Measurements from ENCODE around the gene MATN1. TPM values are rescaled to one million over a fixed set of nuclear protein-coding genes. Genes with fewer than 3 reads are reported as not detected.

MATN1 gene
- polyA plus RNA-seq, 2 donors, result 0.01 to 0.02 TPM

- Histone ChIP-seq H3K9me3 (ENCODE audit: control insufficient read depth in 2 of 2, insufficient read depth in 1 of 2, low read depth in 1 of 2, low read length in 1 of 2) (no peaks in the 10 kb centered on the region), H3K36me3 (ENCODE audit: control insufficient read depth in 2 of 2, insufficient read depth in 2 of 2, low read length in 1 of 2) (peaks cover 0 to 2% of the 10 kb centered on the region in 2 donors), H3K4me3 (ENCODE audit: low read depth in 1 of 2, low read length in 2 of 2) (no peak overlapping the region), H3K27me3 (ENCODE audit: control insufficient read depth in 1 of 2, insufficient read depth in 2 of 2, low read length in 2 of 2) (no peaks in the 10 kb centered on the region), H3K4me1 (ENCODE audit: control insufficient read depth in 2 of 2, insufficient read depth in 2 of 2, low read length in 1 of 2) (no peaks in the 10 kb centered on the region), H3K27ac (ENCODE audit: low read depth in 2 of 2, low read length in 1 of 2) (no peak overlapping the region)
- 84 to 85% methylated on average over 15 of the region's 15 CpGs for WGBS, 2 donors
Measured at GRCh38 chr1:30726773-30727684, 3.6 kb upstream of the MATN1 start.

- Histone ChIP-seq H3K4me3 (ENCODE audit: low read depth in 1 of 2, low read length in 2 of 2) (no peak overlapping the region), H3K9me3 (ENCODE audit: control insufficient read depth in 2 of 2, insufficient read depth in 1 of 2, low read depth in 1 of 2, low read length in 1 of 2) (no peaks in the 10 kb centered on the region), H3K27me3 (ENCODE audit: control insufficient read depth in 1 of 2, insufficient read depth in 2 of 2, low read length in 2 of 2) (no peaks in the 10 kb centered on the region), H3K36me3 (ENCODE audit: control insufficient read depth in 2 of 2, insufficient read depth in 2 of 2, low read length in 1 of 2) (peaks cover 0 to 2% of the 10 kb centered on the region in 2 donors), H3K4me1 (ENCODE audit: control insufficient read depth in 2 of 2, insufficient read depth in 2 of 2, low read length in 1 of 2) (no peaks in the 10 kb centered on the region), H3K27ac (ENCODE audit: low read depth in 2 of 2, low read length in 1 of 2) (no peak overlapping the region)
- WGBS, 2 donors, result 69 to 79% methylated on average over 7 of the region's 7 CpGs
Measured at GRCh38 chr1:30726236-30726635, 2.9 kb upstream of the MATN1 start.

- WGBS, 2 donors, result 90 to 91% methylated on average over 17 of the region's 17 CpGs
- Histone ChIP-seq H3K27me3 (ENCODE audit: control insufficient read depth in 1 of 2, insufficient read depth in 2 of 2, low read length in 2 of 2) (no peaks in the 10 kb centered on the region), H3K36me3 (ENCODE audit: control insufficient read depth in 2 of 2, insufficient read depth in 2 of 2, low read length in 1 of 2) (peaks cover 0 to 2% of the 10 kb centered on the region in 2 donors)
Measured at GRCh38 chr1:30725450-30726095, 2.2 kb upstream of the MATN1 start.

GRCh38 chr1:30724655-30725421, 1.5 kb upstream of the MATN1 start:
- no peak overlapping the region for H3K4me3 ChIP-seq (ENCODE audit: low read depth in 1 of 2, low read length in 2 of 2)
- no peak overlapping the region for H3K27ac ChIP-seq (ENCODE audit: low read depth in 2 of 2, low read length in 1 of 2)
- peaks cover 0 to 2% of the 10 kb centered on the region in 2 donors for H3K36me3 ChIP-seq (ENCODE audit: control insufficient read depth in 2 of 2, insufficient read depth in 2 of 2, low read length in 1 of 2)
- H3K9me3 ChIP-seq (ENCODE audit: control insufficient read depth in 2 of 2, insufficient read depth in 1 of 2, low read depth in 1 of 2, low read length in 1 of 2), result no peaks in the 10 kb centered on the region
- H3K4me1 ChIP-seq (ENCODE audit: control insufficient read depth in 2 of 2, insufficient read depth in 2 of 2, low read length in 1 of 2), result no peaks in the 10 kb centered on the region
- no peaks in the 10 kb centered on the region for H3K27me3 ChIP-seq (ENCODE audit: control insufficient read depth in 1 of 2, insufficient read depth in 2 of 2, low read length in 2 of 2)
- 91 to 93% methylated on average over 5 of the region's 5 CpGs for WGBS, 2 donors

More at GRCh38 chr1:30725450-30726095, 2.2 kb upstream of the MATN1 start:
- Histone ChIP-seq H3K4me3 (ENCODE audit: low read depth in 1 of 2, low read length in 2 of 2) (no peak overlapping the region), H3K4me1 (ENCODE audit: control insufficient read depth in 2 of 2, insufficient read depth in 2 of 2, low read length in 1 of 2) (no peaks in the 10 kb centered on the region), H3K9me3 (ENCODE audit: control insufficient read depth in 2 of 2, insufficient read depth in 1 of 2, low read depth in 1 of 2, low read length in 1 of 2) (no peaks in the 10 kb centered on the region), H3K27ac (ENCODE audit: low read depth in 2 of 2, low read length in 1 of 2) (no peak overlapping the region)

- H3K36me3 ChIP-seq (ENCODE audit: control insufficient read depth in 2 of 2, insufficient read depth in 2 of 2, low read length in 1 of 2), result peaks cover 0 to 2% of the 10 kb centered on the region in 2 donors
- H3K4me3 ChIP-seq (ENCODE audit: low read depth in 1 of 2, low read length in 2 of 2), result no peak overlapping the region
- H3K4me1 ChIP-seq (ENCODE audit: control insufficient read depth in 2 of 2, insufficient read depth in 2 of 2, low read length in 1 of 2), result peaks cover 0 to 2% of the 10 kb centered on the region in 2 donors
- H3K27ac ChIP-seq (ENCODE audit: low read depth in 2 of 2, low read length in 1 of 2), result no peak overlapping the region
- H3K9me3 ChIP-seq (ENCODE audit: control insufficient read depth in 2 of 2, insufficient read depth in 1 of 2, low read depth in 1 of 2, low read length in 1 of 2), result no peaks in the 10 kb centered on the region
- no peaks in the 10 kb centered on the region for H3K27me3 ChIP-seq (ENCODE audit: control insufficient read depth in 1 of 2, insufficient read depth in 2 of 2, low read length in 2 of 2)
- WGBS, 2 donors, result 94 to 96% methylated on average over 2 of the region's 2 CpGs
Measured at GRCh38 chr1:30724175-30724574, 790 bp upstream of the MATN1 start.

- WGBS, 2 donors, result 60 to 66% methylated on average over 9 of the region's 9 CpGs
Measured at GRCh38 chr1:30721812-30722537, 1.4 kb downstream of the MATN1 start.

GRCh38 chr1:30721341-30721793, 2.0 kb downstream of the MATN1 start:
- H3K27ac ChIP-seq (ENCODE audit: low read depth in 2 of 2, low read length in 1 of 2), result no peak overlapping the region
- peaks cover 0 to 2% of the 10 kb centered on the region in 2 donors for H3K36me3 ChIP-seq (ENCODE audit: control insufficient read depth in 2 of 2, insufficient read depth in 2 of 2, low read length in 1 of 2)
- peaks cover 0 to 5% of the 10 kb centered on the region in 2 donors for H3K4me1 ChIP-seq (ENCODE audit: control insufficient read depth in 2 of 2, insufficient read depth in 2 of 2, low read length in 1 of 2)
- no peaks in the 10 kb centered on the region for H3K9me3 ChIP-seq (ENCODE audit: control insufficient read depth in 2 of 2, insufficient read depth in 1 of 2, low read depth in 1 of 2, low read length in 1 of 2)
- WGBS, 2 donors, result 95 to 97% methylated on average over 27 of the region's 27 CpGs
- H3K4me3 ChIP-seq (ENCODE audit: low read depth in 1 of 2, low read length in 2 of 2), result no peak overlapping the region
- H3K27me3 ChIP-seq (ENCODE audit: control insufficient read depth in 1 of 2, insufficient read depth in 2 of 2, low read length in 2 of 2), result no peaks in the 10 kb centered on the region

More at GRCh38 chr1:30721812-30722537, 1.4 kb downstream of the MATN1 start:
- Histone ChIP-seq H3K9me3 (ENCODE audit: control insufficient read depth in 2 of 2, insufficient read depth in 1 of 2, low read depth in 1 of 2, low read length in 1 of 2) (no peaks in the 10 kb centered on the region), H3K4me3 (ENCODE audit: low read depth in 1 of 2, low read length in 2 of 2) (no peak overlapping the region), H3K27ac (ENCODE audit: low read depth in 2 of 2, low read length in 1 of 2) (no peak overlapping the region), H3K27me3 (ENCODE audit: control insufficient read depth in 1 of 2, insufficient read depth in 2 of 2, low read length in 2 of 2) (no peaks in the 10 kb centered on the region), H3K36me3 (ENCODE audit: control insufficient read depth in 2 of 2, insufficient read depth in 2 of 2, low read length in 1 of 2) (peaks cover 0 to 2% of the 10 kb centered on the region in 2 donors), H3K4me1 (ENCODE audit: control insufficient read depth in 2 of 2, insufficient read depth in 2 of 2, low read length in 1 of 2) (peaks cover 0 to 5% of the 10 kb centered on the region in 2 donors)

- no peaks in the 10 kb centered on the region for H3K9me3 ChIP-seq (ENCODE audit: control insufficient read depth in 2 of 2, insufficient read depth in 1 of 2, low read depth in 1 of 2, low read length in 1 of 2)
- peaks cover 0 to 2% of the 10 kb centered on the region in 2 donors for H3K36me3 ChIP-seq (ENCODE audit: control insufficient read depth in 2 of 2, insufficient read depth in 2 of 2, low read length in 1 of 2)
- no peak overlapping the region for H3K4me3 ChIP-seq (ENCODE audit: low read depth in 1 of 2, low read length in 2 of 2)
- no peaks in the 10 kb centered on the region for H3K27me3 ChIP-seq (ENCODE audit: control insufficient read depth in 1 of 2, insufficient read depth in 2 of 2, low read length in 2 of 2)
- WGBS, 2 donors, result 86 to 87% methylated on average over 15 to 16 of the region's 16 CpGs
- no peak overlapping the region for H3K27ac ChIP-seq (ENCODE audit: low read depth in 2 of 2, low read length in 1 of 2)
- peaks cover 0 to 5% of the 10 kb centered on the region in 2 donors for H3K4me1 ChIP-seq (ENCODE audit: control insufficient read depth in 2 of 2, insufficient read depth in 2 of 2, low read length in 1 of 2)
Measured at GRCh38 chr1:30720271-30721223, 2.8 kb downstream of the MATN1 start.
